Thyroid gland (tissue), 4 donors: Measurements from ENCODE around the gene CGB2. TPM values are rescaled to one million over a fixed set of nuclear protein-coding genes. Genes with fewer than 3 reads are reported as not detected.

Source experiments
- DNase-seq, 2 donors: peaks; one replicate each; pipeline ENCODE4 v3.0.0-alpha.2; 2019
- H3K27ac ChIP-seq, 3 donors: fragments of 200-600 bp; sonication (generic); 1 replicate in 2 of 3; 2 replicates in 1 of 3; pipeline ENCODE4 v1.5.1; 2016 to 2019; ENCODE audit warnings: mild to moderate bottlenecking in 1 of 3, moderate library complexity in 1 of 3
- H3K27me3 ChIP-seq: fragments of 200-600 bp; sonication (generic); one replicate; pipeline ENCODE4 v1.5.1; 2019
- H3K36me3 ChIP-seq, 2 donors: fragments of 200-600 bp; sonication (generic); one replicate each; pipeline ENCODE4 v1.5.1; 2016 to 2019
- H3K4me1 ChIP-seq, 2 donors: fragments of 200-600 bp; sonication (generic); one replicate each; pipeline ENCODE4 v1.5.1; 2017 to 2019
- H3K4me3 ChIP-seq, 3 donors: fragments of 200-600 bp; sonication (generic); replicated peaks in 1 of 3; 1 replicate in 2 of 3; 2 replicates in 1 of 3; pipeline ENCODE4 v1.5.1; 2016; ENCODE audit warnings: mild to moderate bottlenecking in 1 of 3
- H3K9me3 ChIP-seq: fragments of 200-600 bp; sonication (generic); one replicate; pipeline ENCODE4 v1.5.1; 2017
- POLR2A ChIP-seq, 2 donors: fragments of 450-650 bp; IDR thresholded peaks; one replicate each; pipeline ENCODE4 v1.6.1; 2017; ENCODE audit warnings: antibody characterized with exemption in 2 of 2, mild to moderate bottlenecking in 2 of 2, moderate library complexity in 1 of 2
- WGBS, 2 donors: methylation state at CpG; one replicate each; pipeline ENCODE4 v1.1.5; 2017; 5-methylcytosine and 5-hydroxymethylcytosine counted together
- intact Hi-C: fragments of 100-400 bp; cut with DNase I; formaldehyde crosslinking; loops from one replicate; pipeline ENCODE4 v1.15.1; 2023
- total RNA-seq, 4 donors: library from RNA; depleted of rRNA; stranded (reverse); fragments of >200 nt; gene quantifications; one replicate each; pipeline ENCODE4 v1.2.3, GENCODE V29; 2016
- TF ChIP-seq, protein P1 (sequence below), 6 experiments: fragments of 200-600 bp in 3 of 6; fragments of 450-650 bp in 3 of 6; sonication (generic) in 3 of 6; IDR thresholded peaks; one replicate each; pipeline ENCODE4 v1.5.1; 2016 to 2019; ENCODE audit warnings: antibody characterized with exemption in 6 of 6, mild to moderate bottlenecking in 2 of 6, inconsistent platforms in 1 of 6, moderate library complexity in 1 of 6

CGB2 gene
- total RNA-seq, 4 donors from 2014 or later = not detected

DNA sequence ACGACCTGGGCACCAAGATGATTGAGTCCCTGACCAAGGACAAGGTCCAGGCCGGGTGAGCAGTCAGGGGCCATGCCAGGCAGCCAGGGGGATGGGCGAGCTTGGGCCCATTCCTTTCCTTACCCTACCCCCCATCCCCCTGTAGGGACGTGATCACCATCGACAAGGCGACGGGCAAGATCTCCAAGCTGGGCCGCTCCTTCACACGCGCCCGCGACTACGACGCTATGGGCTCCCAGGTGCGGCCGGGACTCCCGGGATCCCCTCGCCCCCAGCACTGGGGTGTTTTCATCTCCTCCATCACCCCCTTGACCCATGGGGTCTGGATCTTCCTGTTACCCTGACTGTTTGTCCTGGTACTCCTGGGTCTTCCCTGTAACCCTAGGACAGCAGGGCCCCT lies 21.9 kb upstream of the CGB2 start:
- 96 to 97% methylated on average over 16 to 18 of the region's 18 CpGs for WGBS, 2 donors
- H3K27ac ChIP-seq = no peak overlapping the region
- H3K27me3 ChIP-seq = no peaks in the 10 kb centered on the region
- DNase-seq = no peak
- TF ChIP-seq, protein P1, sequence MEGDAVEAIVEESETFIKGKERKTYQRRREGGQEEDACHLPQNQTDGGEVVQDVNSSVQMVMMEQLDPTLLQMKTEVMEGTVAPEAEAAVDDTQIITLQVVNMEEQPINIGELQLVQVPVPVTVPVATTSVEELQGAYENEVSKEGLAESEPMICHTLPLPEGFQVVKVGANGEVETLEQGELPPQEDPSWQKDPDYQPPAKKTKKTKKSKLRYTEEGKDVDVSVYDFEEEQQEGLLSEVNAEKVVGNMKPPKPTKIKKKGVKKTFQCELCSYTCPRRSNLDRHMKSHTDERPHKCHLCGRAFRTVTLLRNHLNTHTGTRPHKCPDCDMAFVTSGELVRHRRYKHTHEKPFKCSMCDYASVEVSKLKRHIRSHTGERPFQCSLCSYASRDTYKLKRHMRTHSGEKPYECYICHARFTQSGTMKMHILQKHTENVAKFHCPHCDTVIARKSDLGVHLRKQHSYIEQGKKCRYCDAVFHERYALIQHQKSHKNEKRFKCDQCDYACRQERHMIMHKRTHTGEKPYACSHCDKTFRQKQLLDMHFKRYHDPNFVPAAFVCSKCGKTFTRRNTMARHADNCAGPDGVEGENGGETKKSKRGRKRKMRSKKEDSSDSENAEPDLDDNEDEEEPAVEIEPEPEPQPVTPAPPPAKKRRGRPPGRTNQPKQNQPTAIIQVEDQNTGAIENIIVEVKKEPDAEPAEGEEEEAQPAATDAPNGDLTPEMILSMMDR (IDR thresholded peaks at IDR 0.05) = no peak
- TF ChIP-seq POLR2A (IDR thresholded peaks at IDR 0.05) = no peak
- H3K4me3 ChIP-seq = no peak overlapping the region
- no peaks in the 10 kb centered on the region for H3K4me1 ChIP-seq
- H3K36me3 ChIP-seq = peaks cover 51 to 60% of the 10 kb centered on the region in 2 donors
- H3K9me3 ChIP-seq = no peaks in the 10 kb centered on the region
- intact Hi-C loops = no loop called here

DNA sequence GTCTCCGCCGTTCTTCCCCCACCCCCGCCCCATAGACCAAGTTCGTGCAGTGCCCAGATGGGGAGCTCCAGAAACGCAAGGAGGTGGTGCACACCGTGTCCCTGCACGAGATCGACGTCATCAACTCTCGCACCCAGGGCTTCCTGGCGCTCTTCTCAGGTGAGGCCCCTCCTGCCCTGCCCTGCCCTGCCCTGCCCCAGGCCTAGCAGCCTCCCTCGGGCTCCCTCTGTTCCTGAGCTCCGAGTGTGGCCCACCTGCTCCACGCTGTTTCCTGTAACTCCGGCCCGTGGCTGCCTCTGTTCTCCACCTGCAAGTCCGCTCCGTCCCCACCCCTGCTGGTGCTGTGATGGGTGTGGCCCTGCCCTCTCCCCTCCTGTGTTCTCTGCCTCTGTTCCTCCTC lies 21.2 kb upstream of the CGB2 start:
- intact Hi-C loops = no loop called here
- H3K9me3 ChIP-seq = no peaks in the 10 kb centered on the region
- H3K4me3 ChIP-seq = no peak overlapping the region
- DNase-seq = no peak
- WGBS, 2 donors = 91 to 95% methylated on average over 16 to 18 of the region's 18 CpGs
- peaks cover 45 to 55% of the 10 kb centered on the region in 2 donors for H3K36me3 ChIP-seq
- no peaks in the 10 kb centered on the region for H3K4me1 ChIP-seq
- no peaks in the 10 kb centered on the region for H3K27me3 ChIP-seq
- no peak overlapping the region for H3K27ac ChIP-seq
- TF ChIP-seq, protein P1 (IDR thresholded peaks at IDR 0.05) = no peak
- no peak for TF ChIP-seq POLR2A (IDR thresholded peaks at IDR 0.05)

DNA sequence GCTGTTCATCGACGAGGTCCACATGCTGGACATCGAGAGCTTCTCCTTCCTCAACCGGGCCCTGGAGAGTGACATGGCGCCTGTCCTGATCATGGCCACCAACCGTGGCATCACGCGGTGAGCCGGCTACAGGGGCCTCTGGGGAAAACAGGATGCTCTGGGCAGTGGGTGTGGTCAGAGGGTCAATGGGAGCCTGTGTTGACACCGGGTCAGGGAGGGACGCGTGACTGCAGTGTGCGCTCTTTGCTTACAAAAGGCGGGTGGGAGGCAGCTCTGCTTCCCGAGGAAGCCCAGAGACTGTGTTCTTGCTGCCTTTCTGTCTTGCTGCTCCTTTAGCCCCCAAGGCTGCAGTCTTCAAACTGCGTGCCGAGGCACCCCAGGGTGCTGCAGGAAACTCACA lies 20.5 kb upstream of the CGB2 start:
- Histone ChIP-seq H3K27ac (no peak overlapping the region), H3K9me3 (no peaks in the 10 kb centered on the region), H3K4me3 (no peak overlapping the region), H3K4me1 (no peaks in the 10 kb centered on the region), H3K27me3 (no peaks in the 10 kb centered on the region), H3K36me3 (peaks cover 39 to 47% of the 10 kb centered on the region in 2 donors)
- DNase-seq = no peak
- TF ChIP-seq, protein P1 (IDR thresholded peaks at IDR 0.05) = no peak
- no peak for TF ChIP-seq POLR2A (IDR thresholded peaks at IDR 0.05)
- intact Hi-C loops = no loop called here
- 90 to 95% methylated on average over 10 to 17 of the region's 17 CpGs for WGBS, 2 donors

DNA sequence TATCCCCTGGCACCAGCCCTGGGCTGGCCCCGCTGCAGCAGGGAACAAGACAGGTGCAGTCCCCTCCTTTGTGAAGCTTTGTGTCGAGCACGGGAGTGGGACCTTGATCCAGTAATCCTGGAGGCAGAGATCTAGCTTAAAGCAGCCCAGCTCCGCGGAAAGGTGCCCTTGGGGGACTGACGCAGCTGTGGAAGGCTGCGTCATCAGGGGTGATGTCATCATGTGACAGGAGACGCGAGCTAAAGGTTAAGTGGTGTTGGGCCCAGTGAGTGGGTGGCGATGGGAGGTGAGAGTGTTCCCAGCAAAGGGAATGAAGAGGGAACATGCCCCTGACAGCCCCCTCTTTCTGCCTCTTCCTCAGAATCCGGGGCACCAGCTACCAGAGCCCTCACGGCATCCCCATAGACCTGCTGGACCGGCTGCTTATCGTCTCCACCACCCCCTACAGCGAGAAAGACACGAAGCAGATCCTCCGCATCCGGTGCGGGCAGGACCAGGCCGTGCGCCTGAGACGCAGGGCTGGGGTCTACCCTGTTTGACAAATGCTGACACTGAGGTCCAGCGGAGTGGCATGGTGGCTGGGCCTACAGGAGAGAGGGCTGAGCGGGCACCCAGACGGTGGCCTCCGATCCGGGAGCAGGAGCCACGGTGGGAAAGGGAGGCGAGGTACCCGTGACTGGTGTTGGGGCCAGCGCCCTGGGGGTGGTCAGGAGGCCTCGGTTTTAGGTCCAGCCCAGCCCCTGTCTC lies 17.4 kb upstream of the CGB2 start:
- H3K27ac ChIP-seq = no peak overlapping the region
- no peak overlapping the region for H3K4me3 ChIP-seq
- intact Hi-C loops = no loop called here
- TF ChIP-seq POLR2A (IDR thresholded peaks at IDR 0.05) = no peak
- TF ChIP-seq, protein P1 (IDR thresholded peaks at IDR 0.05) = no peak
- WGBS, 2 donors = 94% methylated on average over 31 to 32 of the region's 32 CpGs
- DNase-seq = no peak
- H3K36me3 ChIP-seq = peaks cover 25 to 34% of the 10 kb centered on the region in 2 donors
- peaks cover 16 to 19% of the 10 kb centered on the region in 2 donors for H3K4me1 ChIP-seq
- no peaks in the 10 kb centered on the region for H3K27me3 ChIP-seq
- H3K9me3 ChIP-seq = no peaks in the 10 kb centered on the region

DNA sequence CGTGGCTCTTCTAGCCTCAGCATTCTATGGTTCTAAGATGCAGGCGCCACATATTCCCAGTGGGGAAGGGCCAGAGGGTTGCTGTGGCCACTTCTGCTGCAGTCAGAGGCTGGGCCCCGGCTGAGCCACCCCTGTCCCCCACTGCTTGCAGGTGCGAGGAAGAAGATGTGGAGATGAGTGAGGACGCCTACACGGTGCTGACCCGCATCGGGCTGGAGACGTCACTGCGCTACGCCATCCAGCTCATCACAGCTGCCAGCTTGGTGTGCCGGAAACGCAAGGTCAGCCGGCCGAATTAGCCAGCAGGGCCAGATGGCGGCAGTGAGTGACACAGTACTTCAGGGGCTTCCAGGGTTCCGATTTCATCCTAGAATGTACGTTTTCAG lies 16.8 kb upstream of the CGB2 start:
- WGBS, 2 donors = 79 to 98% methylated on average over 6 to 18 of the region's 18 CpGs
- Histone ChIP-seq H3K4me3 (no peak overlapping the region), H3K27me3 (no peaks in the 10 kb centered on the region), H3K9me3 (no peaks in the 10 kb centered on the region), H3K4me1 (peaks cover 17 to 24% of the 10 kb centered on the region in 2 donors), H3K36me3 (peaks cover 21 to 28% of the 10 kb centered on the region in 2 donors), H3K27ac (no peak overlapping the region)
- intact Hi-C loops = no loop called here
- TF ChIP-seq, protein P1 (IDR thresholded peaks at IDR 0.05) = no peak
- no peak for TF ChIP-seq POLR2A (IDR thresholded peaks at IDR 0.05)
- DNase-seq = no peak
